OCI-LY7 (cell line): ENCODE measurements around the gene SPOCK1.

Experiments
- EZH2phosphoT487 ChIP-seq: fragments of 200-600 bp; sonication (generic); IDR thresholded peaks from 2 replicates; pipeline ENCODE4 v1.6.1; 2018; ENCODE audit warnings: low read depth, borderline replicate concordance, mild to moderate bottlenecking, mixed run types, antibody characterized with exemption, low read length, moderate library complexity, mixed read lengths
- TF ChIP-seq, protein P1 (sequence below): fragments of 200-600 bp; sonication (generic); conservative IDR thresholded peaks from 2 replicates; pipeline ENCODE4 v1.5.1; 2014; ENCODE audit warnings: mild to moderate bottlenecking, antibody characterized with exemption, low read length, moderate library complexity, mixed read lengths

DNA sequence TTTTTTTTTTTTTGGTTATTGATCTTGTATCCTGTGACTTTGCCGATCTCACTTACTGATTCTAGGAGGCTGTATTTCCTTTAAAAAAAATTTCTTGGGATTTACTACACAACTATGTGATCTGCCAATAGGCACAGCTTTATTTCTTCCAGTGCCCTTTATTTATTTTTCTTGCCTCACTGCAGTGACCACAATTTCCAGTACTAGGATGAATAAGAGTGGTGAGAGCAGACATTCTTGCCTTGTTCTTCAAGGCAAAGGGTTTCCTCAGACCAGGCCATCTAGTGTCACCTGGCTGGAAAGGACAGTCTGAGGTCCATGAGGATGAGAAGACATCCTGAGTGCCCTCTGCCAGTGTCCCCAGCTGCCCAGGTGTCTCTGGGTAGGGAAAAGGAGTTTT, 265.4 kb downstream of the SPOCK1 start:
- TF ChIP-seq, protein P1, sequence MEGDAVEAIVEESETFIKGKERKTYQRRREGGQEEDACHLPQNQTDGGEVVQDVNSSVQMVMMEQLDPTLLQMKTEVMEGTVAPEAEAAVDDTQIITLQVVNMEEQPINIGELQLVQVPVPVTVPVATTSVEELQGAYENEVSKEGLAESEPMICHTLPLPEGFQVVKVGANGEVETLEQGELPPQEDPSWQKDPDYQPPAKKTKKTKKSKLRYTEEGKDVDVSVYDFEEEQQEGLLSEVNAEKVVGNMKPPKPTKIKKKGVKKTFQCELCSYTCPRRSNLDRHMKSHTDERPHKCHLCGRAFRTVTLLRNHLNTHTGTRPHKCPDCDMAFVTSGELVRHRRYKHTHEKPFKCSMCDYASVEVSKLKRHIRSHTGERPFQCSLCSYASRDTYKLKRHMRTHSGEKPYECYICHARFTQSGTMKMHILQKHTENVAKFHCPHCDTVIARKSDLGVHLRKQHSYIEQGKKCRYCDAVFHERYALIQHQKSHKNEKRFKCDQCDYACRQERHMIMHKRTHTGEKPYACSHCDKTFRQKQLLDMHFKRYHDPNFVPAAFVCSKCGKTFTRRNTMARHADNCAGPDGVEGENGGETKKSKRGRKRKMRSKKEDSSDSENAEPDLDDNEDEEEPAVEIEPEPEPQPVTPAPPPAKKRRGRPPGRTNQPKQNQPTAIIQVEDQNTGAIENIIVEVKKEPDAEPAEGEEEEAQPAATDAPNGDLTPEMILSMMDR: no peak
- no peak for TF ChIP-seq EZH2phosphoT487
